GM18909 (cell line): ENCODE results near the gene LEFTY2.
A peak's percentile ranks its signal among the peaks of the same experiment; 100 is the strongest.
"Not testable (repeated sequence)": the region's sequence is repeated elsewhere in the genome, so short reads cannot be mapped to it uniquely, and the experiment has no call there.

Experiments
- ATAC-seq: cut with Tn5 transposase; IDR thresholded peaks from one replicate; pipeline ENCODE4 v1.9.1; 2021; ENCODE audit warnings: mild to moderate bottlenecking; ENCODE audit not compliant: unreplicated experiment, poor library complexity

LEFTY2 gene

GRCh38 chr1:225909477-225909876, 31.5 kb downstream of the LEFTY2 start:
- ATAC-seq, result no peak

- no peak for ATAC-seq
These were observed 32.2 kb downstream of the LEFTY2 start for GRCh38 chr1:225908773-225909172.

- ATAC-seq, result no peak
These were observed 32.9 kb downstream of the LEFTY2 start for GRCh38 chr1:225908013-225908640.

GRCh38 chr1:225907341-225907740, 33.7 kb downstream of the LEFTY2 start:
- no peak for ATAC-seq

GRCh38 chr1:225906467-225906866, 34.6 kb downstream of the LEFTY2 start:
- ATAC-seq, result no peak

- no peak for ATAC-seq
These were observed 37.4 kb downstream of the LEFTY2 start for GRCh38 chr1:225903623-225904022.

- no peak for ATAC-seq
These were observed 41.7 kb downstream of the LEFTY2 start for GRCh38 chr1:225899044-225899925.

GRCh38 chr1:225897595-225898514, 43.2 kb downstream of the LEFTY2 start:
- ATAC-seq, result no peak

GRCh38 chr1:225896937-225897549, 44.0 kb downstream of the LEFTY2 start:
- peak; percentile 100 for ATAC-seq

- no peak for ATAC-seq
These were observed 44.5 kb downstream of the LEFTY2 start for GRCh38 chr1:225896494-225896893.

GRCh38 chr1:225892307-225892706, 48.7 kb downstream of the LEFTY2 start:
- ATAC-seq, result no peak

- ATAC-seq, result no peak
These were observed 49.6 kb downstream of the LEFTY2 start for GRCh38 chr1:225891229-225891972.

GRCh38 chr1:225890346-225891228, 50.4 kb downstream of the LEFTY2 start:
- ATAC-seq, result no peak

GRCh38 chr1:225889743-225890142, 51.3 kb downstream of the LEFTY2 start:
- no peak for ATAC-seq

- no peak for ATAC-seq
These were observed 52.0 kb downstream of the LEFTY2 start, which contains the start of gene LEFTY1 for GRCh38 chr1:225888898-225889601. Gene LEFTY1 (minus strand): TSS chr1:225889146. CDS start chr1:225889066, 80 bp downstream.

- ATAC-seq, result no peak
These were observed 52.6 kb downstream of the LEFTY2 start for GRCh38 chr1:225888289-225888897.

- ATAC-seq, result not testable (repeated sequence)
These were observed 53.3 kb downstream of the LEFTY2 start for GRCh38 chr1:225887554-225888288.
